K562 (cell line): ENCODE data around the gene DIRAS1.

Source experiments
- CTCF ChIP-seq, 3 experiments: IDR thresholded peaks in 2 of 3; conservative IDR thresholded peaks in 1 of 3; 2 replicates each; pipeline ENCODE4 v1.5.1; 2011 to 2012; ENCODE audit warnings: low read length in 3 of 3, mild to moderate bottlenecking in 3 of 3, control low read depth in 2 of 3, improper control_type of control experiment in 1 of 3, inconsistent platforms in 1 of 3, low read depth in 1 of 3, mixed read lengths in 1 of 3, moderate library complexity in 1 of 3; ENCODE audit not compliant: insufficient read depth in 2 of 3
- GTF2B ChIP-seq: IDR thresholded peaks from 2 replicates; pipeline ENCODE4 v1.6.1; 2011; ENCODE audit not compliant: insufficient read length; ENCODE audit errors: extremely low read depth
- HMGXB4 ChIP-seq: sonication (generic); formaldehyde crosslinking; IDR thresholded peaks from 2 replicates; pipeline ENCODE4 v1.8.1; 2023; ENCODE audit warnings: mild to moderate bottlenecking, missing genetic modification reagents
- RAD21 ChIP-seq, 2 experiments: fragments of 250-450 bp in 1 of 2; fragments of 450-650 bp in 1 of 2; sonication (Bioruptor Pico) in 1 of 2; formaldehyde crosslinking in 1 of 2; IDR thresholded peaks in 1 of 2; conservative IDR thresholded peaks in 1 of 2; 2 replicates each; pipeline versions ENCODE4 v1.4.0 to v1.8.0; 2020 to 2022; ENCODE audit warnings: mild to moderate bottlenecking in 2 of 2, moderate library complexity in 1 of 2
- RBFOX2 ChIP-seq: fragments of 200-400 bp; formaldehyde crosslinking; IDR thresholded peaks from 2 replicates; pipeline ENCODE4 v1.6.1; 2017; ENCODE audit warnings: low read depth, mild to moderate bottlenecking, low read length, moderate library complexity
- ZNF133 ChIP-seq: fragments of 250-450 bp; sonication (Bioruptor Pico); IDR thresholded peaks from 2 replicates; pipeline ENCODE4 v1.4.0; 2020; ENCODE audit warnings: mild to moderate bottlenecking
- ZNF24 ChIP-seq: fragments of 450-650 bp; IDR thresholded peaks from 2 replicates; pipeline ENCODE4 v1.6.1; 2016
- ZNF609 ChIP-seq: sonication (generic); formaldehyde crosslinking; IDR thresholded peaks from 2 replicates; pipeline ENCODE4 v1.8.1; 2023; ENCODE audit warnings: missing genetic modification reagents, mild to moderate bottlenecking, borderline replicate concordance

- TF ChIP-seq ZNF609 (no peak), ZNF133 (CRISPR knock-in tag) (no peak), GTF2B (no peak), RBFOX2 (no peak), CTCF (IDR thresholded peaks at IDR 0.05 in 2 of 3, conservative IDR thresholded peaks at IDR 0.05 in 1 of 3; ENCODE audit: insufficient read depth in 2 of 3, low read depth in 1 of 3, low read length in 3 of 3) (no peak), HMGXB4 (CRISPR knock-in tag) (no peak), RAD21 (CRISPR knock-in tag; conservative IDR thresholded peaks at IDR 0.05 in 1 of 2, IDR thresholded peaks at IDR 0.05 in 1 of 2) (no peak), ZNF24 (no peak)
Observed at GRCh38 chr19:2756921-2757881, 36.0 kb upstream of the DIRAS1 start.
